Glutamatergic neuron (in vitro differentiated cells): ENCODE measurements around the gene RGS9. TPM values are rescaled to one million over a fixed set of nuclear protein-coding genes. Genes with fewer than 3 reads are reported as not detected.

ENCODE experiments used
- DNase-seq: peaks from one replicate; pipeline ENCODE4 v3.0.0; 2022
- H3K27ac Mint-ChIP-seq: one replicate; pipeline ENCODE4 v1.8.0; 2020; ENCODE audit warnings: mild to moderate bottlenecking, mixed read lengths, inconsistent platforms; ENCODE audit not compliant: unreplicated experiment
- H3K27me3 Mint-ChIP-seq: one replicate; pipeline ENCODE4 v1.8.0; 2020; ENCODE audit warnings: mild to moderate bottlenecking, moderate library complexity, mixed read lengths, inconsistent platforms; ENCODE audit not compliant: unreplicated experiment
- H3K36me3 Mint-ChIP-seq: one replicate; pipeline ENCODE4 v1.8.0; 2020; ENCODE audit warnings: mild to moderate bottlenecking, mixed read lengths, inconsistent platforms; ENCODE audit not compliant: unreplicated experiment
- H3K4me1 Mint-ChIP-seq: one replicate; pipeline ENCODE4 v1.8.0; 2020; ENCODE audit warnings: mild to moderate bottlenecking, low read depth, mixed read lengths, inconsistent platforms; ENCODE audit not compliant: unreplicated experiment
- H3K4me3 Mint-ChIP-seq: one replicate; pipeline ENCODE4 v1.8.0; 2020; ENCODE audit warnings: mild to moderate bottlenecking, mixed read lengths, inconsistent platforms; ENCODE audit not compliant: unreplicated experiment
- H3K9me3 Mint-ChIP-seq: one replicate; pipeline ENCODE4 v1.8.0; 2020; ENCODE audit warnings: mild to moderate bottlenecking, moderate library complexity, mixed read lengths, inconsistent platforms; ENCODE audit not compliant: unreplicated experiment
- total RNA-seq: library from RNA; stranded (reverse); fragmentation: NEBNext Ultra II Directional; extraction: Animal tissue kit (Norgen Biotek cat#: 25700); gene quantifications from one replicate; pipeline ENCODE4 v1.2.1, GENCODE V29; 2021; ENCODE audit not compliant: unreplicated experiment
- TF ChIP-seq, protein P1 (sequence below): fragments of 200-600 bp; sonication (generic); IDR thresholded peaks from one replicate; pipeline ENCODE4 v1.5.0; 2021; ENCODE audit not compliant: partially characterized antibody, unreplicated experiment

Gene RGS9
- total RNA-seq, 1 donor from 2014 or later, result 2.4 TPM

GRCh38 chr17:65181237-65182061, 44.3 kb downstream of the RGS9 start:
- H3K9me3 Mint-ChIP-seq, result no peaks in the 10 kb centered on the region
- H3K4me3 Mint-ChIP-seq, result no peak overlapping the region
- H3K4me1 Mint-ChIP-seq, result peaks cover 11% of the 10 kb centered on the region
- TF ChIP-seq, protein P1, sequence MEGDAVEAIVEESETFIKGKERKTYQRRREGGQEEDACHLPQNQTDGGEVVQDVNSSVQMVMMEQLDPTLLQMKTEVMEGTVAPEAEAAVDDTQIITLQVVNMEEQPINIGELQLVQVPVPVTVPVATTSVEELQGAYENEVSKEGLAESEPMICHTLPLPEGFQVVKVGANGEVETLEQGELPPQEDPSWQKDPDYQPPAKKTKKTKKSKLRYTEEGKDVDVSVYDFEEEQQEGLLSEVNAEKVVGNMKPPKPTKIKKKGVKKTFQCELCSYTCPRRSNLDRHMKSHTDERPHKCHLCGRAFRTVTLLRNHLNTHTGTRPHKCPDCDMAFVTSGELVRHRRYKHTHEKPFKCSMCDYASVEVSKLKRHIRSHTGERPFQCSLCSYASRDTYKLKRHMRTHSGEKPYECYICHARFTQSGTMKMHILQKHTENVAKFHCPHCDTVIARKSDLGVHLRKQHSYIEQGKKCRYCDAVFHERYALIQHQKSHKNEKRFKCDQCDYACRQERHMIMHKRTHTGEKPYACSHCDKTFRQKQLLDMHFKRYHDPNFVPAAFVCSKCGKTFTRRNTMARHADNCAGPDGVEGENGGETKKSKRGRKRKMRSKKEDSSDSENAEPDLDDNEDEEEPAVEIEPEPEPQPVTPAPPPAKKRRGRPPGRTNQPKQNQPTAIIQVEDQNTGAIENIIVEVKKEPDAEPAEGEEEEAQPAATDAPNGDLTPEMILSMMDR, result no peak
- no peak overlapping the region for H3K27ac Mint-ChIP-seq
- H3K36me3 Mint-ChIP-seq, result no peaks in the 10 kb centered on the region
- peaks cover 2% of the 10 kb centered on the region for H3K27me3 Mint-ChIP-seq
- no peak for DNase-seq

DNA sequence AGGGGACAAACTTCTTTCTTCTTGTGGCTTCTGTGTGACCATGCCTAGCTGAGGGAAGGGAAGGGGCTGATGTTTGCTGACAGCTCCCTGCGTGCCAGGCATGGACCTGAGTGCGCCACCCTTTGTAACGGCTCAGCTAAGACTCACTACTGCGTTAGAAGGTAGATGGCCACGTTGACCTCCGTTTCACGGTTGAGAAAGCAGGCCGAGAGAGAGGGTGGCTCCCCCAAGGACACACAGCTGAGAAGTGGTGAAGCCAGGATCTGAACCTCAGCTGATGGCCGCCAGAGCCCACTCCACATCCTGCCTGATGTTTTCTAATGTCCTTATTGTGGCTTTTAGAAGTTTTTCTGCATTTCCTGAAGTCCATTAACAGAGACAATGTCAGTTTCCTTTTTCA, 45.1 kb downstream of the RGS9 start:
- TF ChIP-seq, protein P1, result no peak
- H3K27ac Mint-ChIP-seq, result no peak overlapping the region
- H3K9me3 Mint-ChIP-seq, result peaks cover 2% of the 10 kb centered on the region
- H3K36me3 Mint-ChIP-seq, result no peaks in the 10 kb centered on the region
- no peak overlapping the region for H3K4me3 Mint-ChIP-seq
- DNase-seq, result no peak
- H3K4me1 Mint-ChIP-seq, result peaks cover 11% of the 10 kb centered on the region
- H3K27me3 Mint-ChIP-seq, result peaks cover 2% of the 10 kb centered on the region

DNA sequence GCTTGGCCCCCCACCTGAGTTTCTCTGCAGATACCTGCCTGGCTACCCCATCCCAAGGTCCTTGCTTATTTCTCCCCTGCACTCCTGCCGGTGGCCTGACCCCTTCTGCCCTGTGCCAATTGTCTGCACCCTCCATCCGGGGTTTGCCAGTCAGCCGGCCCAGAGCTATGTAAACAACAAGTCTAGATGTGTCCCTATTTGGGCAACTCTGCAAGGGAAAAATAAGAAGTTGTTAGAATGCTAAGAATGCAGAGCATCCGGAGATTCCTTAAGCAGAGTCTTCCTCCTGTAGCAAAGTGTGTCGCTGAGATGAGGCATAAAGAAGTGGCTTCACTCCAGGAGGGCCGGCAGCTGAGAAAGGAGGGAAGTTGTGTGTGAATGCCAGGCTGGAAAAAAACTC, 46.6 kb downstream of the RGS9 start:
- TF ChIP-seq, protein P1, result no peak
- Mint-ChIP-seq H3K36me3 (peaks cover 3% of the 10 kb centered on the region), H3K27me3 (peaks cover 4% of the 10 kb centered on the region), H3K27ac (no peak overlapping the region), H3K9me3 (peaks cover 2% of the 10 kb centered on the region), H3K4me3 (no peak overlapping the region), H3K4me1 (peaks cover 10% of the 10 kb centered on the region)
- no peak for DNase-seq

DNA sequence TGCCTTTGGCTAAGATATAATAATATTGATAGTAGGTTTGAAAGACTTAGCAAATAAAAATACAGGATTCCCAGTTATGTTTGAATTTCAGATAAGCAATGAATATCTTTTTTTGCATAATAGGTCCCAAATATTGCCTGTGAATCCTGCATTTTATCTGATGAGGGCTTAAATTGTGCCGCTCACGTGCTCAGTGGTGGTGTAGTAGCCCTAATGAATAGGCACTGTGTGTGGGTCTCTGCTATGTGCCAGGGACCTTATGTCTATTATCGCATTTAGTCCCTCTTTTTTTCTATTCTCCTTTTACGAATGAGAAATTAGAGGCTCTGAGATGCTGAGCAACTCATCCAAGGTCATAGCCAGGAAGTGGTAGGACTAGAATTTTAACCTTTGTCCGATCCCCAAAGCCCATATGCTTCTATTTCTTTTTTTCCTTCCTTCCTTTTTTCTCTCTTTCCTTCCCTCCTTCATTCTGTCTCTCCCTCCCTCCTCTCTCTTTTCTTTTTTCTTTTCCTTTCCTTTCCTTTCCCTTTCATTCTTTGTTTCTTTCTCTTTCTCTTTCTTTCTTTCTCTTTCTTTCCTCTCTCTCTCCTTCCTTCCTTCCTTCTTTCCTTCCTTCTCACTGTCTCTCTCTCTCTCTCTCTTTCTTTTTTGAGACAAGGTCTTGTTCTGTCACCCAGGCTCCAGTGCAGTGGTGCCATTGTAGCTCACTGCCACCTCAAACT, 47.2 kb downstream of the RGS9 start:
- Mint-ChIP-seq H3K4me3 (no peak overlapping the region), H3K27ac (no peak overlapping the region), H3K27me3 (peaks cover 3% of the 10 kb centered on the region), H3K9me3 (peaks cover 3% of the 10 kb centered on the region), H3K4me1 (peaks cover 6% of the 10 kb centered on the region), H3K36me3 (peaks cover 8% of the 10 kb centered on the region)
- DNase-seq, result no peak
- TF ChIP-seq, protein P1, result no peak

- no peak for DNase-seq
- Mint-ChIP-seq H3K4me3 (no peak overlapping the region), H3K36me3 (peaks cover 8% of the 10 kb centered on the region), H3K27ac (no peak overlapping the region), H3K27me3 (peaks cover 1% of the 10 kb centered on the region), H3K4me1 (peaks cover under 1% of the 10 kb centered on the region), H3K9me3 (peaks cover 3% of the 10 kb centered on the region)
- TF ChIP-seq, protein P1, result no peak
Observed at GRCh38 chr17:65185062-65185461, 47.9 kb downstream of the RGS9 start.
